Body of pancreas (tissue), 4 donors: Measurements from ENCODE around the gene SCYGR2. TPM values are rescaled to one million over a fixed set of nuclear protein-coding genes. Genes with fewer than 3 reads are reported as not detected.
"Not testable (repeated sequence)": the region's sequence is repeated elsewhere in the genome, so short reads cannot be mapped to it uniquely, and the experiment has no call there.

ENCODE experiments used
- ATAC-seq: fragments of 150-250 bp; one replicate; pipeline ENCODE4 v1.9.1; 2016
- DNase-seq, 4 donors: peaks; one replicate each; pipeline ENCODE4 v3.0.0-alpha.2; 2019
- H3K27ac ChIP-seq, 4 donors: fragments of 200-600 bp; sonication (generic); 1 replicate in 3 of 4; 2 replicates in 1 of 4; pipeline versions ENCODE4 v1.5.1 to v1.6.1; 2016 to 2019; ENCODE audit warnings: mild to moderate bottlenecking in 1 of 4, mixed read lengths in 1 of 4, moderate library complexity in 1 of 4
- H3K27me3 ChIP-seq, 2 donors: fragments of 200-600 bp; sonication (generic); one replicate each; pipeline ENCODE4 v1.6.0; 2016; ENCODE audit warnings: mild to moderate bottlenecking in 1 of 2
- H3K36me3 ChIP-seq, 2 donors: fragments of 200-600 bp; sonication (generic); replicated peaks in 1 of 2; 2 replicates each; pipeline ENCODE4 v1.5.1; 2016; ENCODE audit warnings: low read depth in 2 of 2; ENCODE audit not compliant: insufficient read depth in 1 of 2
- H3K4me1 ChIP-seq: fragments of 200-600 bp; sonication (generic); one replicate; pipeline ENCODE4 v1.6.0; 2016
- H3K4me3 ChIP-seq, 2 donors: fragments of 200-600 bp; sonication (generic); 1 replicate in 1 of 2; 2 replicates in 1 of 2; pipeline ENCODE4 v1.5.1; 2016 to 2019
- H3K9me3 ChIP-seq, 3 donors: fragments of 200-600 bp; sonication (generic); 1 replicate in 2 of 3; 2 replicates in 1 of 3; pipeline ENCODE4 v1.5.1; 2016
- POLR2A ChIP-seq, 3 donors: fragments of 450-650 bp; IDR thresholded peaks; one replicate each; pipeline ENCODE4 v1.6.1; 2016; ENCODE audit warnings: antibody characterized with exemption in 3 of 3, mild to moderate bottlenecking in 2 of 3
- WGBS, 2 donors: methylation state at CpG; one replicate each; pipeline ENCODE4 v1.1.5; 2017; 5-methylcytosine and 5-hydroxymethylcytosine counted together
- intact Hi-C: fragments of 100-400 bp; cut with DNase I; formaldehyde crosslinking; loops from one replicate; pipeline ENCODE4 v1.15.1; 2023
- total RNA-seq, 2 donors: library from RNA; depleted of rRNA; stranded (reverse); fragments of >200 nt; gene quantifications; one replicate each; pipeline ENCODE4 v1.1.0, GENCODE V29; 2016
- TF ChIP-seq, protein P1 (sequence below), 7 experiments: fragments of 450-650 bp in 4 of 7; fragments of 200-600 bp in 3 of 7; sonication (generic) in 3 of 7; IDR thresholded peaks; one replicate each; pipeline ENCODE4 v1.5.1; 2016 to 2019; ENCODE audit warnings: antibody characterized with exemption in 7 of 7

The SCYGR2 gene, protein sequence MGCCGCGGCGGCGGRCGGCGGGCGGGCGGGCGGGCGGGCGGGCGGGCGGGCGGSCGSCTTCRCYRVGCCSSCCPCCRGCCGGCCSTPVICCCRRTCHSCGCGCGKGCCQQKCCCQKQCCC
- not detected for total RNA-seq

DNA sequence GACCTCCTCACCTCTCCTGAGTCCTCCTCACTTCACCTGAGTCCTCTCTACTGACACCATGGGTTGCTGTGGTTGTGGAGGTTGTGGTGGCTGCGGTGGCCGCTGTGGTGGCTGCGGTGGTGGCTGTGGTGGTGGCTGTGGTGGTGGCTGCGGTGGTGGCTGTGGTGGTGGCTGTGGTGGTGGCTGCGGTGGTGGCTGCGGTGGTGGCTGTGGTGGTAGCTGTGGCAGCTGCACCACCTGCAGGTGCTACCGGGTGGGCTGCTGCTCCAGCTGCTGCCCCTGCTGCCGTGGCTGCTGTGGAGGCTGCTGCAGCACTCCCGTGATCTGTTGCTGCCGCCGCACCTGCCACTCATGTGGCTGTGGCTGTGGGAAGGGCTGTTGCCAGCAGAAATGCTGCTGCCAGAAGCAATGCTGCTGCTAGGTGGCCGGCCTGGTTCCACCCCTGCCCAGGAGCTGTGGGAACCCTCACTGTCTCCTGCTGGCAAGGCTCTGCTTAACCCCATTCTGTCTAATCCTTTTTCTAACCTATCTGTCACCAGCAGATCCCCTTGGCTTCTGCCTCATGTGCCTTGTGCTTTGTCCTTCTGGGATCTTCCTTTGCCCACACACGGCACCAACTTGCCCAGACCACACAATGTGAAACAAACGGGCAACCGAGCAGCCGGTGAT lies at the start of gene SCYGR2:
Gene SCYGR2 (plus strand): TSS at position 59 of the 669 bp plus-strand sequence. CDS start 0 bp downstream, at position 59.
- 70 to 77% methylated on average over 9 to 16 of the region's 16 CpGs for WGBS, 2 donors
- H3K4me3 ChIP-seq, H3K36me3 ChIP-seq, H3K9me3 ChIP-seq, ATAC-seq, intact Hi-C loops, H3K27ac ChIP-seq, H3K4me1 ChIP-seq, H3K27me3 ChIP-seq, DNase-seq: not testable (repeated sequence)

DNA sequence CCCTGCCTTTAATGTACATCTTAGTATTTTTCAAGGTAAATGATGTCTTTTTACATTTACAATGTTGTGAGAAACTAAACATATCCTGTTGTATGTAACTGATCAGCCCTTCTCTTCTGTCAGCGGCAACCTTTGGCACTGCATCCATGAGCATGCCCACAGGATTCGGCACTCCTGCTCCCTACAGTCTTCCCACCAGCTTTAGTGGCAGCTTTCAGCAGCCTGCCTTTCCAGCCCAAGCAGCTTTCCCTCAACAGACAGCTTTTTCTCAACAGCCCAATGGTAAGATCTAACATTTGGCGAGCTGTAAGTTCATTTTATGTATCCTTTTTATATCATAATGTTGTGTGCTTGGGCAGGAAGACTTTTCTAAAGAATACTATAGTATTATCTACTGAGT lies 46.9 kb upstream of the SCYGR2 start:
- no peak for TF ChIP-seq POLR2A (IDR thresholded peaks at IDR 0.05)
- TF ChIP-seq, protein P1, sequence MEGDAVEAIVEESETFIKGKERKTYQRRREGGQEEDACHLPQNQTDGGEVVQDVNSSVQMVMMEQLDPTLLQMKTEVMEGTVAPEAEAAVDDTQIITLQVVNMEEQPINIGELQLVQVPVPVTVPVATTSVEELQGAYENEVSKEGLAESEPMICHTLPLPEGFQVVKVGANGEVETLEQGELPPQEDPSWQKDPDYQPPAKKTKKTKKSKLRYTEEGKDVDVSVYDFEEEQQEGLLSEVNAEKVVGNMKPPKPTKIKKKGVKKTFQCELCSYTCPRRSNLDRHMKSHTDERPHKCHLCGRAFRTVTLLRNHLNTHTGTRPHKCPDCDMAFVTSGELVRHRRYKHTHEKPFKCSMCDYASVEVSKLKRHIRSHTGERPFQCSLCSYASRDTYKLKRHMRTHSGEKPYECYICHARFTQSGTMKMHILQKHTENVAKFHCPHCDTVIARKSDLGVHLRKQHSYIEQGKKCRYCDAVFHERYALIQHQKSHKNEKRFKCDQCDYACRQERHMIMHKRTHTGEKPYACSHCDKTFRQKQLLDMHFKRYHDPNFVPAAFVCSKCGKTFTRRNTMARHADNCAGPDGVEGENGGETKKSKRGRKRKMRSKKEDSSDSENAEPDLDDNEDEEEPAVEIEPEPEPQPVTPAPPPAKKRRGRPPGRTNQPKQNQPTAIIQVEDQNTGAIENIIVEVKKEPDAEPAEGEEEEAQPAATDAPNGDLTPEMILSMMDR (IDR thresholded peaks at IDR 0.05) = no peak
- intact Hi-C loops = no loop called here
- no peak for ATAC-seq
- no peaks in the 10 kb centered on the region for H3K9me3 ChIP-seq
- H3K27me3 ChIP-seq = no peaks in the 10 kb centered on the region
- H3K36me3 ChIP-seq = peaks cover 0 to 21% of the 10 kb centered on the region in 2 donors
- H3K4me3 ChIP-seq = no peak overlapping the region
- 96 to 97% methylated on average over 3 of the region's 3 CpGs for WGBS, 2 donors
- H3K27ac ChIP-seq = no peak overlapping the region
- H3K4me1 ChIP-seq = no peaks in the 10 kb centered on the region
- DNase-seq = no peak

DNA sequence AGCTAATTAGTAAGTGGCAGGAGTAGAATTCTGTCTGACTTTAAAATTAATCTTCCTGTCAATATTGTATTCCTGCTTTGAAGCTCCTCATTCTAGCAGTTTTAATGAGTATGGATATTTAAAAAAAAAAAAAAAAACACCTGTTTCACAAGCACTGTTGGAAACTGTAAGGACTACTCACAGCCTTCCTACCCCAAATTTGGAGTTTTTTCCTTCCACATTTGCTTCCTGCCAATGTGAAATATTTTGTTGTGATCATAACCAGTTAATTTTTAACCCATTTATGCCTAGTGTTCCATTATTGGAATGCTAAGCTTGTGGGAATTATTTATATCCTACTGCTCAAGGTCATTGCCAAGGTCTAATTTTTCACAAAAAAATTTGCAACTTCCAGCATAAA lies 36.1 kb upstream of the SCYGR2 start:
- intact Hi-C loops = no loop called here
- Histone ChIP-seq H3K27me3 (no peaks in the 10 kb centered on the region), H3K36me3 (peaks cover 0 to 3% of the 10 kb centered on the region in 2 donors), H3K4me1 (peaks cover 5% of the 10 kb centered on the region), H3K9me3 (no peaks in the 10 kb centered on the region), H3K4me3 (no peak overlapping the region), H3K27ac (no peak overlapping the region)
- ATAC-seq = no peak
- DNase-seq = no peak
- TF ChIP-seq POLR2A (IDR thresholded peaks at IDR 0.05) = no peak
- TF ChIP-seq, protein P1 (IDR thresholded peaks at IDR 0.05) = no peak

DNA sequence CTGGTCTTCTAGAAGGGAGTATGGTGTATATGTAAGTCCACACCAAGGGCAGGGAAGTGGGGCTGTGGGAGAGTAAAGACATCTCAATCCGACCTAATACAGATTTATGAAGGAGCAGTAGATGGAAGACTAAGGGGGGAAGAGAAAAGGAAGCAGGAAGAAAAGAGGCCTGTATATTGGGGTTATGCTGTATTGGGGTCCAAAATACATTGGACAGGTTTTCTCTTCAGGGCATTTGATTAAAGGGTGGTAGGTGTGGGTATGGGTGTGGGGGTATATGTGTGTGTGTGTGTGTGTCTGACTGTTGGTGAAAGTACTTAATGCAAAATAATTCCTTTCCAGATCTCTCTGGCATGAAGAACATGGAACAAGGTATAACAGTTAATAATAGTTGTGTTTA lies 33.6 kb upstream of the SCYGR2 start:
- Histone ChIP-seq H3K9me3 (no peaks in the 10 kb centered on the region), H3K36me3 (peaks cover 0 to 2% of the 10 kb centered on the region in 2 donors), H3K4me1 (peaks cover 5% of the 10 kb centered on the region), H3K4me3 (no peak overlapping the region), H3K27ac (no peak overlapping the region), H3K27me3 (no peaks in the 10 kb centered on the region)
- DNase-seq = no peak
- intact Hi-C loops = no loop called here
- TF ChIP-seq POLR2A (IDR thresholded peaks at IDR 0.05) = no peak
- TF ChIP-seq, protein P1 (IDR thresholded peaks at IDR 0.05) = no peak
- ATAC-seq = no peak
- WGBS, 2 donors = 85 to 91% methylated on average over 1 of the region's 1 CpG

DNA sequence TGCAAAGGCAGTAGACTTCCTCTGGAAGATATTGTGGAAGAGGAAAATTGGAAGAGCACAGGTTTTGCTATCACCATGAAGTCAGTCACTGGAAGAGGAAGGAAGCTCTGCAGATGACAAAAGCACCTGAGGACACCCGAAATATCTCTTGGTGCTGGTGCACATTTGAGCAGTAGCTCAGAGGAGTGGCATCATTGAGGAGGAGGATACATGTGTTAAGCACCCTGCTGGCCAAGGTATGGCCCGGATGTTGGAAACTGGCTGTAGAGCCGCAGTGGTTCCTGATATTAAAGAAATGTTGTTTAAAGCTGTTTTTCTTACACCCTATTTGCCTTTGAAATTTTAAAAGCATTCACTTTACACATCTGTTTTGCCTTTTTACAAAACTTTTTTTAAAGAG lies 32.7 kb upstream of the SCYGR2 start:
- Histone ChIP-seq H3K4me3 (no peak overlapping the region), H3K27ac (no peak overlapping the region), H3K9me3 (no peaks in the 10 kb centered on the region), H3K27me3 (no peaks in the 10 kb centered on the region), H3K36me3 (peaks cover 0 to 2% of the 10 kb centered on the region in 2 donors), H3K4me1 (peaks cover 5% of the 10 kb centered on the region)
- 64 to 83% methylated on average over 3 of the region's 3 CpGs for WGBS, 2 donors
- TF ChIP-seq, protein P1 (IDR thresholded peaks at IDR 0.05) = no peak
- no peak for TF ChIP-seq POLR2A (IDR thresholded peaks at IDR 0.05)
- intact Hi-C loops = no loop called here
- no peak for ATAC-seq
- no peak for DNase-seq
